Stimulated activated CD4-positive, alpha-beta T cell treated with anti-CD3 and anti-CD28 coated beads, Interleukin-1b, Interleukin-23, amount 100 ng/mL, for 1 hour (primary cell): ENCODE results near the gene ITGB5.
A peak's percentile ranks its signal among the peaks of the same experiment; 100 is the strongest.

Experiments
- DNase-seq, 2 donors: peaks; one replicate each; pipeline ENCODE4 v3.0.0-alpha.2; 2020; ENCODE audit warnings: low read depth in 2 of 2

Gene ITGB5

GRCh38 chr3:124772081-124772831, 114.9 kb downstream of the ITGB5 start:
- DNase-seq = no peak

- no peak for DNase-seq
Observed at GRCh38 chr3:124771083-124771445, 116.1 kb downstream of the ITGB5 start.

- DNase-seq = no peak
Observed at GRCh38 chr3:124770336-124771082, 116.7 kb downstream of the ITGB5 start.

GRCh38 chr3:124769462-124769861, 117.7 kb downstream of the ITGB5 start:
- no peak for DNase-seq

GRCh38 chr3:124768812-124769211, 118.4 kb downstream of the ITGB5 start:
- DNase-seq = no peak

- no peak for DNase-seq
Observed at GRCh38 chr3:124767691-124768090, 119.5 kb downstream of the ITGB5 start.

GRCh38 chr3:124767264-124767663, 119.9 kb downstream of the ITGB5 start:
- DNase-seq = no peak

- no peak for DNase-seq
Observed at GRCh38 chr3:124766113-124767095, 120.8 kb downstream of the ITGB5 start.

GRCh38 chr3:124765197-124765840, 121.8 kb downstream of the ITGB5 start:
- DNase-seq = no peak

GRCh38 chr3:124764746-124765145, 122.4 kb downstream of the ITGB5 start:
- no peak for DNase-seq

- no peak for DNase-seq
Observed at GRCh38 chr3:124763644-124764358, 123.4 kb downstream of the ITGB5 start.

GRCh38 chr3:124763206-124763605, 124.0 kb downstream of the ITGB5 start:
- no peak for DNase-seq

- DNase-seq = no peak
Observed at GRCh38 chr3:124762661-124763011, 124.5 kb downstream of the ITGB5 start.

- no peak for DNase-seq
Observed at GRCh38 chr3:124761935-124762660, 125.1 kb downstream of the ITGB5 start.

GRCh38 chr3:124761250-124761796, 125.8 kb downstream of the ITGB5 start:
- peak; percentile 45 to 57 for DNase-seq

- no peak for DNase-seq
Observed at GRCh38 chr3:124760601-124761000, 126.6 kb downstream of the ITGB5 start.

- no peak for DNase-seq
Observed at GRCh38 chr3:124759666-124760401, 127.3 kb downstream of the ITGB5 start.

- DNase-seq = no peak
Observed at GRCh38 chr3:124758851-124759635, 128.1 kb downstream of the ITGB5 start.
